HG03575 (cell line): ENCODE data around the gene PYGO2.

ENCODE experiments used
- ATAC-seq: cut with Tn5 transposase; IDR thresholded peaks from one replicate; pipeline ENCODE4 v1.9.1; 2021; ENCODE audit not compliant: unreplicated experiment, insufficient number of reproducible peaks, low FRiP score; ENCODE audit errors: extremely low read depth

The PYGO2 gene

GRCh38 chr1:154968731-154969130 lies 7.1 kb upstream of the PYGO2 start:
- ATAC-seq: no peak

- ATAC-seq: no peak
Measured at GRCh38 chr1:154967331-154967950, 5.9 kb upstream of the PYGO2 start.

DNA sequence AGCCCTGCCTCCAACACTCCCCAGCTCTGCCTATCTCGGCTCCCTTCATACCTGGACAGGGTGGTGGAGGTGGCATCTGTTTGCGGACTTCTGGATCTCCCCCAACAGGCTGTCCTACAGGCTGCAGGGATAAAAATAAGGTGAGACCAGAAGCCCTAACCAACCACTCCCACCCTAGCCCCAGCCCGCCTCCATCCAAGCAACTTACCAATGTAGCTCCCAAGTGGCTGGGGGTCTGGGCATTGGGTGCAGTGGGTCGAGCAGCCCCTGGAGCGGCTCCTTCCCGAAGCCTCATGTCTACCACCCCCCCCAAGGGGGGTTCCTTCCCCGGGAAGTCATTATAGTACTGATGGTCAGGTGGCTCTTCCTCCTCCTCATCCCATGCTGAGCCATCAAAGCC lies 4.5 kb upstream of the PYGO2 start:
- ATAC-seq: no peak

GRCh38 chr1:154964359-154964758 lies 2.8 kb upstream of the PYGO2 start:
- ATAC-seq: no peak

DNA sequence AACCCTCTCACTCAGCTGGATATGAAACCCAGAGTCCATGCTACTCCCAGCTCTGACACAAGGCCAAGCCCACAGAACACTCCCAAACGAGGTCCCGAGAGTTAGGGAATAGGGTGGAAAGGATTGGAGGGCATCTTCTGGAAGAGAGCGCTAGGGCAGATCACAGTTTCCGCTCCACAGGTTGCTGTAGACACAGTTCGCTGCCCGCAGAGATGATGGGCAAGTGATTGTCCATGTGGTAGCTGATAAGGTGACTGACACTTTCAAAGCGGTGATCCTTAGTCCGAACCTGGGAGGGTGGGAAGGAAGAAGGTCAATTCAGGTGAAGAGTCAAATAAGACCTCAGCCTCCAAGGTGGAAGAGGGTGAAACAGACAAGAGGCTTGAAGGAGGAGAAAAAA lies 2.1 kb upstream of the PYGO2 start:
- no peak for ATAC-seq

DNA sequence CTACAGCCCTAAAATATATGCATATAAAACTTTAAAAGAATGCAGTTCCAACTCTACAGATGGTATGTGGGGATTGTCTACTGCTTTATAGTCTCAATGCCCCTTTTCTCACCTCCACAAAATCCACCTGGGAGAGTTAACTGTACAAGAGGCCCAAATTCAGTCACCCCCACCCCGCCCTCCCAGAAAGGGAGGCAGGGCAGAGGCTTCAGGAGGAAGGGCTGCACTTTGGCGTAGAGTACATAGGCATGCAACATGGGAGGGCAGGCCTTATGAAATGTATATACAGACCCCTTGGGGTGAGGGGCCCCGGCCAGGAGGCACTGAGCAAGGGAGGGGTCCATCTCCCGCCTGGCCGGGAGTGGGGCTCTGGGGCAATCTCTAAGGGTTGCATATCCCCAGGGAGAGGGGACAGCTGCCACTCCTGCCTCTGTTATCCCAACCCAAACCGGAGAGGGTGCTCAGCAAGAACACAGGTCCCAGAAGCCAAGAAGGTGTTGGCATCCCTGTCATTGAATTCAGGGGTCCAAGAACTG lies 1.3 kb upstream of the PYGO2 start:
- ATAC-seq: no peak

GRCh38 chr1:154962156-154962749 lies 671 bp upstream of the PYGO2 start:
- no peak for ATAC-seq

GRCh38 chr1:154960446-154961136 lies 991 bp downstream of the PYGO2 start:
- no peak for ATAC-seq

DNA sequence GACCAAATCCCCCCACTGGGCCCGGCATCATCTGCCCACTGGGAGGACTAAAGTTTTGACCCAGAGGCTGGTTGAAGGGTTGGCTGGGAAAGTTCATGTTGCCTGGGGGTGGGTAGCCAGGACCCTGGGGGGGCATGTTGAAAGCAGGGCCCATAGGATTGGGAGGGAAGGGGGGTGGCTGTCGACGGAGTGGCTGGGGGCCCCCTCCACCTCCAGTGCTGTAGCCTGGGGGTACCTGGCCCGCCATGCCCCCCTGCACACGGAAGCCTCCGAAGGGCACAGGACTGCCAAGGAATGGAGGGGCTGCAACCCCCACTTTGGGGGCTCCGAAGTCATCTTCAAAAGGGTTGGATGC lies 2.2 kb downstream of the PYGO2 start:
- no peak for ATAC-seq

DNA sequence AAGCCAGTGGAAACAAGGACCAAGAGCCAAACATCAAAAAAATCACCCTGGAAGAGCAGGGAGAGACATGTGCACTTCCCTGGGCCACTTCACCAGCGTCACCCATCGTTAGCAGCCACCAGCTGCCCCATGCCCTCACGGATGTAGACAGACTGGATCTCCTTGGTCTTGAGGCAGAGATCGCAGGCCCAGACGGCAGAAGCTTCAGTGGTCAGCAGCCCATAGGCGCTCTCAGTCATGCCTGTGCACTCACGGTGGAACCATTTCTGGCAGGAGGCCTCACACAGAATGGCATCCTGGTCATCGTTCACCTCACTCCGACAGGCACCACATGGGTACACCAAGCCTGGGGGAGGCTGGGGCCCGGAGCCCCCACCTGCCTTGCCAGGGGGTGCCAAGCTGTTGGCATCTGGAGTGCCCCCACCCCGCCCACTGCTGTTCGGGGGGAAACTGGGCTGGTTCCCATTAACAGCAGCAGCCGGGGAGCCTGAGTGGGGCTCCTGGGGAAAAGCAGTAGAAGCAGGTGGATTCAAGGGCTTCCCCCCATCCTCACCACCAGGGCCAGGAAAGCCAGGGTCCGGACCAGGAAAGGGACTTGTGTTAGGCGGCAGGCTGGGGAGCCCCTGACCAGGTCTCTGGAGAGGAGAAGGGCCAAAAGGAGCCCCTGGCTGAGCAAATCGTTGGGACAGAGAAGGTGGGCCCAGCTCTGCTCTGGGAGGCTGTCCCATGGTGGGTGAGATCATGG lies 2.7 kb downstream of the PYGO2 start:
- ATAC-seq: no peak

- no peak for ATAC-seq
Measured at GRCh38 chr1:154958036-154958435, 3.5 kb downstream of the PYGO2 start.

- ATAC-seq: no peak
Measured at GRCh38 chr1:154957091-154957657, 4.4 kb downstream of the PYGO2 start.

- no peak for ATAC-seq
Measured at GRCh38 chr1:154956544-154956941, 5.0 kb downstream of the PYGO2 start.

GRCh38 chr1:154955718-154956543 lies 5.7 kb downstream of the PYGO2 start, which contains the start of gene PBXIP1:
Gene PBXIP1, minus strand, starts transcription at chr1:154956099. Its CDS starts 2,378 bp downstream, at chr1:154953721.
- ATAC-seq: no peak

DNA sequence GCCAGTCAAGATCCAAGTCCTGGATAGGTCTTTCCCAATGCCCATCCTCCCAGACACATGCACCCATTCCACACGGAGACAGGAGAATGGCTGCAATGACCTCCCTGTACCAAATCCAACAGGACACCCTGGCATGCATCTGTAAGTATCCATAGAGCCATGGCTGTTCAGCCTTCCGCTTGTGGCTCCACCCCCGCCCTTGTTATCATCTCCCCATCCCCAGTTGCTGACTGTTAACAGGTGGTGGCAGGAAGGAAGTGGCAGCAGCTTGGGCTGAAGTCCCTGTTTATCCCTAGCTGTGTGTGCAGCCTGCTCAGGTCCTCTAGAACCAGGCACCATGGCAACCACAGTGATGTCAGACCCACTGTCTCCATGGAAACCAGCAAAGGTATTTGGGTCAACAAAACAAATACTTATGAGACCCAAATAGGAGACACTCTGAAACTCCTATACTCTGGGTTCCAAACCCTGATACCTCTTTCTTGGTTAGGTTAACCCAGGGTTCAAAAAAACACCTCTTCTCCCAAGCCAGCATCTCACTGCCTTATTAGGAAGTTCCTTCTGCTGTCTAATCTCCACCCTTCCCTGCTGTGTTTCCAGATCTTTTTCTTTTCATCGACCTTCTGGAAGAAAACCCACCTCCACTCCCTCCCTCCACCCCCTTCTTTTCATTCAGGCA lies 6.4 kb downstream of the PYGO2 start:
- ATAC-seq: no peak

DNA sequence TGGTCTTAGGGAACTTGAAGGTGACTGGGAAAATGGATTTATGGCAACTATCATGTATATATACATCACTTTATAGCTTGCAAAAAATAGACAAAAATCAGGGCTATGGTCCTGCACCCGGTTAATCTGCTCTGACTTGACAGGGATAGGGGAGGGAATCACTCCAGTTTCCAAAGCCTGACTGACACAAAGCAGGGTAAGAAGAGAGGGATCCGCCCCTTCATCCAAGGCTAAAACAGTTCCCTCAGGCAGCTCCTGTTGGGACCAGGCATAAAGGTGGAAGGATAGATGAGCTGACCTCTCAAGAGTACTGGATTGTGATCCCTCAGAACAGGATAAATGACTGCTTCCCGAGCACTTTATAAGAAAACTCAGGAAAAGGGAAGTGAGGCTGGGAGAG lies 7.0 kb downstream of the PYGO2 start:
- ATAC-seq: no peak

DNA sequence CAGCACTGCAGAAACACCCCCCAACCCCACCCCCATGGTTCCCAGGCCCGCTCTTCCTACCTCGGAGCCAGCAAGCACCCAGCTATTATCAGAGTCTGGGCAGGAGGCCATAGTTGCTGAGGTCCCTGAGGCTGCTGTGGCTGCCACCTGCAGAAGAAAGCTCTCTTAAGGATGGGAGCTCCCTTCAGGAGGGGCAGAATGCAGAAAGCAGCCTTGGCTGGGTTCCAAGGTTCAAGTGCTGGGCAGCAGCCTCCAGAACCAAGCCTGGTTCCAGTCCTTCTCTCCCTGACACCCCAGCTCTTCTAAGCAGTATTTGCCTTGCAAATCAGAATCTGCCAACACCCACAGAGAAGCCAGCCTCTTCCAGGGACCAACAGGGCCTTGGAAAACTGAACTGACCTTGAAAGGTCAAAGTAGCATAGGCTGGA lies 8.0 kb downstream of the PYGO2 start:
- no peak for ATAC-seq

GRCh38 chr1:154952664-154953063 lies 8.9 kb downstream of the PYGO2 start:
- ATAC-seq: no peak
